PFSK-1 (cell line): ENCODE data around the gene ATP13A2.

Source experiments
- FOXP2 ChIP-seq: optimal IDR thresholded peaks from 2 replicates; pipeline ENCODE3; 2011; ENCODE audit warnings: borderline replicate concordance, control low read depth, inconsistent platforms; ENCODE audit not compliant: insufficient read depth; ENCODE audit errors: extremely low read length, extremely low read depth
- POLR2AphosphoS5 ChIP-seq: IDR thresholded peaks from 2 replicates; pipeline ENCODE4 v1.6.1; 2012; ENCODE audit warnings: low read depth, mild to moderate bottlenecking, control low read depth, low read length, moderate library complexity
- SIN3A ChIP-seq: IDR thresholded peaks from 2 replicates; pipeline ENCODE4 v1.6.1; 2012; ENCODE audit warnings: mild to moderate bottlenecking, low read length, moderate library complexity, borderline replicate concordance; ENCODE audit not compliant: insufficient read depth
- TAF1 ChIP-seq: IDR thresholded peaks from 2 replicates; pipeline ENCODE4 v1.6.1; 2012; ENCODE audit warnings: low read length, control low read depth, borderline replicate concordance; ENCODE audit not compliant: insufficient read depth
- TF ChIP-seq, protein P1 (sequence below), 2 experiments: IDR thresholded peaks; 2 replicates each; pipeline versions ENCODE4 v1.6.1 to v1.8.0; 2011 to 2012; ENCODE audit warnings: low read depth in 2 of 2, low read length in 2 of 2, control low read depth in 1 of 2, inconsistent platforms in 1 of 2, mild to moderate bottlenecking in 1 of 2, moderate library complexity in 1 of 2; ENCODE audit not compliant: insufficient read depth in 1 of 2

DNA sequence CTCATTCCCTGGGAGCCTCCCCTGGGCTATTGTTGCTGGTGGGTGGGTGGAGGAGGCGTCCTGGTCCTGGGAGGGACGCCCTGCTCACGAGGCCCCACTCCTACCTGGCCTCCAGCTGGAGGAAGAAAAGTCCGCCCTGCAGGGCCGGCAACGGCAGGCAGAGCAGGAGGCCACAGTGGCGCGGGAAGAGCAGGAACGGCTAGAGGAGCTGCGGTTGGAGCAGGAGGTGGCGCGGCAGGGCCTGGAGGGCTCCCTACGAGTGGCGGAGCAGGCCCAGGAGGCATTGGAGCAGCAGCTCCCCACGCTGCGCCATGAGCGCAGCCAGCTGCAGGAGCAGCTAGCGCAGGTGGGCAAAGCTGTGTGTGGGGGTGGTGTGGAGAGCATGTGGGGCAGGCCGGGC lies 65.1 kb downstream of the ATP13A2 start:
- no peak for TF ChIP-seq FOXP2
- no peak for TF ChIP-seq TAF1
- no peak for TF ChIP-seq POLR2AphosphoS5
- TF ChIP-seq, protein P1, sequence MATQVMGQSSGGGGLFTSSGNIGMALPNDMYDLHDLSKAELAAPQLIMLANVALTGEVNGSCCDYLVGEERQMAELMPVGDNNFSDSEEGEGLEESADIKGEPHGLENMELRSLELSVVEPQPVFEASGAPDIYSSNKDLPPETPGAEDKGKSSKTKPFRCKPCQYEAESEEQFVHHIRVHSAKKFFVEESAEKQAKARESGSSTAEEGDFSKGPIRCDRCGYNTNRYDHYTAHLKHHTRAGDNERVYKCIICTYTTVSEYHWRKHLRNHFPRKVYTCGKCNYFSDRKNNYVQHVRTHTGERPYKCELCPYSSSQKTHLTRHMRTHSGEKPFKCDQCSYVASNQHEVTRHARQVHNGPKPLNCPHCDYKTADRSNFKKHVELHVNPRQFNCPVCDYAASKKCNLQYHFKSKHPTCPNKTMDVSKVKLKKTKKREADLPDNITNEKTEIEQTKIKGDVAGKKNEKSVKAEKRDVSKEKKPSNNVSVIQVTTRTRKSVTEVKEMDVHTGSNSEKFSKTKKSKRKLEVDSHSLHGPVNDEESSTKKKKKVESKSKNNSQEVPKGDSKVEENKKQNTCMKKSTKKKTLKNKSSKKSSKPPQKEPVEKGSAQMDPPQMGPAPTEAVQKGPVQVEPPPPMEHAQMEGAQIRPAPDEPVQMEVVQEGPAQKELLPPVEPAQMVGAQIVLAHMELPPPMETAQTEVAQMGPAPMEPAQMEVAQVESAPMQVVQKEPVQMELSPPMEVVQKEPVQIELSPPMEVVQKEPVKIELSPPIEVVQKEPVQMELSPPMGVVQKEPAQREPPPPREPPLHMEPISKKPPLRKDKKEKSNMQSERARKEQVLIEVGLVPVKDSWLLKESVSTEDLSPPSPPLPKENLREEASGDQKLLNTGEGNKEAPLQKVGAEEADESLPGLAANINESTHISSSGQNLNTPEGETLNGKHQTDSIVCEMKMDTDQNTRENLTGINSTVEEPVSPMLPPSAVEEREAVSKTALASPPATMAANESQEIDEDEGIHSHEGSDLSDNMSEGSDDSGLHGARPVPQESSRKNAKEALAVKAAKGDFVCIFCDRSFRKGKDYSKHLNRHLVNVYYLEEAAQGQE (IDR thresholded peaks at IDR 0.05; ENCODE audit: insufficient read depth in 1 of 2, low read depth in 2 of 2, low read length in 2 of 2) = no peak
- no peak for TF ChIP-seq SIN3A
